Measurements from ENCODE around the gene FTCD.

The FTCD gene

DNA sequence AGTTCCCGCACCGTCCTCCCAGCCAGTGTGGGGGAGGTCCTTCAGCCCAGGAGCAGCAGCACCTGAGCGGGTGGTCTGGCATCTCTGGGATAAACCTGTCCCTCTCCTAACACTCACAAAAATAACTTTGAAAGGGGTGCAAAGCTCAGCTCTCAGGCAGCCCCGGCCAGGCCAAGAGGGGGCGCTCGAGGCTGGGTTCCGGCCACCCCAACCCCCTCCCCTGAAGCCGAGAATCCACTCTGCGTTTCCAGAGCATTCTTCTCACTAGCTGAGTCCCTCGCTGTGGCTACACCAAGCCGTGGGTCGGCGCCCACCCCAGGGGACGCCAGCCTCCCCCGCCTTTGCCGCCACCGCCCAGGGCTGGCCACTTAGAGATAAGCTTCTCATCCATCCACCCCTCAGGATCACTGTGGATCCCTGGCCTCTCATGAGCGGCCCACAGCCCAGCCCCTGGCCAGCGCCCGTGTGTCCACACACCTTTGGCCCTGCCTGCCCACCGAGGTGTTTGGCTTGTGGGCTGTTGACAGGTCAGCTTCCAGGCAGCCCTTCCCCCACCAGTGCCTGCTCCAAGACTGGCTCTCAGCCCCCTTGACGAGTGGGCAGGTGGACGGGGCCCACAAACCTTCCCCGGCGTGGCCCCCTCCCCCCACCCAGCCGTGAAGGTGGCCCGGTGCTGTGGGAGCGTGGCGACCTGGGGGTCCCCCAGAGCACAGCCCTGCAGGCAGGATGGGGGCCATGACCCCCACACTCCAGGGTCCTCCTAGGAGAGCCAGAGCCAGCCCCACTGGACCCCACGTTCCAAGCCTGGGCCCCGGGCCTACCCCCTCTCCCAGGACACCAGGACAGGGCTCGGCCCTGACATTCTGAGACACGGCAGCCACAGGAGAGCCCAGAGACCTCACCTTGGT is 1.9 kb downstream of the FTCD start:
- H3K4me3 ChIP-seq (ENCODE audit: low read depth, low read length): no peak overlapping the region
- peak; percentile 75 for TF ChIP-seq CTCF (IDR thresholded peaks at IDR 0.05; ENCODE audit: low read depth, low read length)

DNA sequence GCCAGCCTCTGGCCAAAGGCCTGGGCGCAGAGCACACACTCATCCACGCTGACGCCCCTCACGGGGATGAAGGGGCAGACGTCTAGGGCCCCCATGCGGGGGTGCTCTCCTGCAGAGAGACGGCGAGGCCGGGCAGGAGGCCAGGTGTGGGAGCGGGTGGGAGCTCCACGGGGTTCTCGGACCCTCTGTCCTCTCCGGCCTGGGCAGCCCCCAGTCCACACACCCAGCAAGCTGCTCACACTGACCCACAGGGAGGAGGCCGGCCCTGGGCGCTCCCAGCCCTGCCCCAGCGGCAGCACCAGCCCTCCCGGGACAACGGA is 2.5 kb downstream of the FTCD start:
- TF ChIP-seq CTCF (IDR thresholded peaks at IDR 0.05; ENCODE audit: low read depth, low read length): no peak
- no peak overlapping the region for H3K4me3 ChIP-seq (ENCODE audit: low read depth, low read length)

DNA sequence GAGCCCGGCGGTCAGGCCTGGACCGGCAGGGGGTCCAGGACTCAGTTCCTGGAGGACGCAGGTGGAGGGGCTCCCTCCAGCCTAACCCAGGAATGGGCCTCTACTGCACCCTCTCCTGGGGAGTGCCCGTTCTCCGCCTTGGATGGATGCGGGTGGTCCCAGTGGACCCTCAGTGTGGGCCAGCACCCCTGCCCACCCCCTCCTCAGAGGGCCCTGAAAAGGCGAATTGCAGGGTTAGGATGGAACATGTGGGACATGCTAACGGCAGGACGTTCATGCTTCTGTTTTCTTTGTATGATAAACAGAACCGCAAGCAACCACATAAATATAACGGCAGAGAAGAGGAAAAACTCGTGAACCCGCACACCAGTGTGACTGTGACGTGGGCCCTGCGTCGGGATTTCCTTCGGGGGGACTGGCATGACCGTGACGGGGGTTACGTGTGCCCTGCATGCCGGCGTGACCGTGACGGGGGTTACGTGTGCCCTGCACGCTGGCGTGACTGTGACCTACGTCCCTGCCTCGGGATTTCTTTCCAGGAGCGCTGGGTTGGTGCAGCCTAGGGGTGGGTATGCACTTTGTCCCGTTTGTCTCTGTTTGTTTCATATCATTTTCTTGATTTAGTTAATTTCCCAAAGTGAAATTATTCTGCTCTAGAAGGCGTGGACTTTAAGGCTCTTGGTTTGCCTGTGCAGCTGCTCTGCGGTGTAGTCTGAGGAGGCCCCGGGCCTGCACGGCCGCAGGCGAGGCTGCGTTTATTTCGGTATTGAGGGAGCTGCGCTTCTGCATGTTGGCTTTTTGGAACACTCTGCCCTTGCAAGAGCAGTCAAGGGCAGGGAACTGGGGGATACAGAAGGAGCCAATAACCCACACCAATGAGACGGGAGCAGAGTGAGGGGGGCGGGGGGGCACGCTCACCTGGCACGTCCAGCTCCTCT is 3.1 kb downstream of the FTCD start:
- H3K4me3 ChIP-seq (ENCODE audit: low read depth, low read length): no peak overlapping the region
- TF ChIP-seq CTCF (IDR thresholded peaks at IDR 0.05; ENCODE audit: low read depth, low read length): no peak

GRCh38 chr21:46151261-46151988 is 4.0 kb downstream of the FTCD start:
- no peak overlapping the region for H3K4me3 ChIP-seq (ENCODE audit: low read depth, low read length)
- TF ChIP-seq CTCF (IDR thresholded peaks at IDR 0.05; ENCODE audit: low read depth, low read length): no peak

DNA sequence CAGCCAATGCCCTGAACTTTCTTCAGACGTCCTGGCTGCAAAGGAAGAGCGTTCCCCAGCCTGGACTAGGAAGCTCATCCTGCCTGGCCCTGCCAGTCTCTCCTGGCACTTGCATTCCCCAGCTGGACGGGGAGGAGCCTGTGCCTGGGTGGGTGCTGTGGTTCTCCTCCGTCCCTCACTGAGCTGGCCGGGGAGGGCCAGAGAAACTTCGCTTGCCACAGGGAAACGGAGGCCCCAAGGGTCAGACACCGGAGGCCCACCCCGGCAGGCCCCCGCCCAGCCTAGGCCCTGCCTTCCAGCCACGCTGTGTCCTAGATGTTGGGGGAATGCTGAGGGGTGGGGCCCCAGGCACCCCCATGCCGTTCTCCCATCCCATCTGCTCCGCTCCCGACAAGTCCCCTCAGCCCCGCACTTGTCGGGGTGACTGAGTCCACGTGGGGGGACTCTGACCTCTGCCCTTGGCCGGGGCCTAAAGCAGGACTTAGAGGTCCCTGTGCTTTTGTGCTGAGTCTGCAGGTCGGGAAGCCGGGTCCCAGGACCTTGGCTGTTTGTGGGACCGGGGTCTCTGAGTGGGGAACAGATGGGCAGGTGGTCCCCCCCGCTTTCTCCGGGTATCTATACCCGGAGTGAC is 4.8 kb downstream of the FTCD start:
- no peak overlapping the region for H3K4me3 ChIP-seq (ENCODE audit: low read depth, low read length)
- no peak for TF ChIP-seq CTCF (IDR thresholded peaks at IDR 0.05; ENCODE audit: low read depth, low read length)

DNA sequence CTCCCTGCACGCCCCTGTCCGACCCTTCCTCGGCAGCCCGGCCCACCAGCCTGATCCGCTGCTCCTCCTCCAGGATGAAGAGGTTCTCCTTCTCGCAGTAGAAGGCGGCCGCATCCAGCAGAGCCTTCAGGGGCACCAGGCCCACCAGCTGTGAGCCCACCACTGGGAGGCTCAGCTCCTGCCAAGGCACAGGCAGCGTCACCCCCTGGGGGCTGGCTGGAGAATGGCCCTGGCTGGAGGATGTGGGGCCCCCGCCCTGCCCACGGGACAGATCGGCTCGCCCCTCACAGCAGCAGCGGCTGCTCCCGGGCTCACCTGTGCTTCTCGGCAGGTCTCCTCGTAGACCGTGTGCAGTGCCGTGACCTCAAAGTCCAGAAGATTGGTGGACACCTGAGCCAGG is 5.3 kb downstream of the FTCD start:
- H3K4me3 ChIP-seq (ENCODE audit: low read depth, low read length): no peak overlapping the region
- no peak for TF ChIP-seq CTCF (IDR thresholded peaks at IDR 0.05; ENCODE audit: low read depth, low read length)

Data from WI38 (cell line).